H1 (cell line): Measurements from ENCODE around the gene NDUFAF3. TPM values are rescaled to one million over a fixed set of nuclear protein-coding genes. Genes with fewer than 3 reads are reported as not detected.
A peak's percentile ranks its signal among the peaks of the same experiment; 100 is the strongest.

ENCODE experiments used
- CTCF ChIA-PET: fragments of 300-600 bp; sonication (Branson Sonifier 250); formaldehyde crosslinking; loops from one replicate; lab custom pipeline; 2021; ENCODE audit not compliant: partially characterized antibody; lab: Charles Lee
- POLR2A ChIA-PET: fragments of 300-600 bp; sonication (Branson Sonifier 250); formaldehyde crosslinking; loops from one replicate; lab custom pipeline; 2021; ENCODE audit warnings: inconsistent platforms; ENCODE audit not compliant: partially characterized antibody; lab: Charles Lee
- DNase-seq, 2 experiments: peaks; one replicate each; pipeline versions ENCODE4 v3.0.0 to v3.0.0-alpha.2; 2010 to 2022; ENCODE audit warnings: low spot score in 2 of 2, low read depth in 1 of 2, mixed read lengths in 1 of 2
- FAIRE-seq: peaks from 2 replicates; lab custom pipeline; 2011; peaks lifted over from hg19 to GRCh38; lab: Jason Lieb, UNC
- H2AFZ ChIP-seq: 2 replicates; pipeline ENCODE4 v1.8.1; 2012; ENCODE audit warnings: low read length, inconsistent platforms
- H2AK5ac ChIP-seq: 2 replicates; pipeline ENCODE4 v1.6.1; 2013; ENCODE audit warnings: low read depth, low read length
- H2BK120ac ChIP-seq: replicated peaks from 2 replicates; pipeline ENCODE3; 2013; ENCODE audit warnings: low read depth, low read length, inconsistent platforms
- H2BK12ac ChIP-seq: 2 replicates; pipeline ENCODE4 v1.6.1; 2013; ENCODE audit warnings: low read depth, low read length
- H2BK15ac ChIP-seq: 2 replicates; pipeline ENCODE4 v1.6.1; 2013; ENCODE audit warnings: low read length
- H2BK20ac ChIP-seq: 2 replicates; pipeline ENCODE4 v1.6.1; 2013; ENCODE audit warnings: low read length
- H2BK5ac ChIP-seq: 2 replicates; pipeline ENCODE4 v1.6.1; 2013; ENCODE audit warnings: low read depth, low read length
- H3K14ac ChIP-seq: 2 replicates; pipeline ENCODE4 v1.6.1; 2013; ENCODE audit warnings: inconsistent platforms; ENCODE audit not compliant: insufficient read length
- H3K18ac ChIP-seq: 2 replicates; pipeline ENCODE4 v1.6.1; 2013; ENCODE audit warnings: low read length; ENCODE audit errors: extremely low read depth
- H3K23ac ChIP-seq: 2 replicates; pipeline ENCODE4 v1.6.1; 2013; ENCODE audit warnings: inconsistent platforms; ENCODE audit not compliant: insufficient read length
- H3K23me2 ChIP-seq: 2 replicates; pipeline ENCODE4 v1.6.1; 2013; ENCODE audit warnings: low read depth, low read length
- H3K27ac ChIP-seq: 2 replicates; pipeline ENCODE4 v1.6.1; 2011; ENCODE audit warnings: low read depth, low read length, inconsistent platforms
- H3K27me3 ChIP-seq, 4 experiments: replicated peaks in 1 of 4; 1 replicate in 1 of 4; 2 replicates in 3 of 4; pipeline versions ENCODE4 v1.6.1 to v1.8.1; 2011 to 2013; ENCODE audit warnings: low read length in 3 of 4, mild to moderate bottlenecking in 3 of 4, inconsistent platforms in 2 of 4, mixed read lengths in 2 of 4, moderate library complexity in 1 of 4; ENCODE audit not compliant: control insufficient read depth in 3 of 4, insufficient read depth in 3 of 4; ENCODE audit errors: extremely low read depth in 1 of 4
- H3K36me3 ChIP-seq, 4 experiments: 2 replicates each; pipeline versions ENCODE4 v1.6.1 to v1.8.1; 2011 to 2013; ENCODE audit warnings: mild to moderate bottlenecking in 4 of 4, low read length in 3 of 4, moderate library complexity in 2 of 4, control low read depth in 1 of 4, inconsistent platforms in 1 of 4; ENCODE audit not compliant: insufficient read depth in 4 of 4, control insufficient read depth in 2 of 4
- H3K4ac ChIP-seq: replicated peaks from 2 replicates; pipeline ENCODE3; 2013; ENCODE audit warnings: low read length, low read depth, mixed read lengths, inconsistent platforms; ENCODE audit not compliant: insufficient read length
- H3K4me1 ChIP-seq, 4 experiments: replicated peaks in 1 of 4; 1 replicate in 1 of 4; 2 replicates in 3 of 4; pipeline versions ENCODE4 v1.6.1 to v1.8.1; 2011 to 2013; ENCODE audit warnings: low read length in 3 of 4, inconsistent platforms in 2 of 4, mixed read lengths in 1 of 4; ENCODE audit not compliant: insufficient read depth in 4 of 4, control insufficient read depth in 3 of 4
- H3K4me2 ChIP-seq, 2 experiments: 2 replicates each; pipeline versions ENCODE4 v1.6.1 to v1.8.1; 2011 to 2013; ENCODE audit warnings: low read depth in 2 of 2, low read length in 2 of 2, control low read depth in 1 of 2, inconsistent platforms in 1 of 2, mild to moderate bottlenecking in 1 of 2; ENCODE audit not compliant: insufficient read depth in 1 of 2
- H3K4me3 ChIP-seq, 4 experiments: fragments of 200-600, 300-600 bp in 1 of 4; sonication (generic), shearing (Covaris generic), sonication (Bioruptor Twin) in 1 of 4; 2 replicates each; pipeline versions ENCODE4 v1.5.1 to v1.8.1; 2011 to 2016; ENCODE audit warnings: low read length in 4 of 4, low read depth in 3 of 4, control low read depth in 2 of 4, inconsistent platforms in 2 of 4, mild to moderate bottlenecking in 2 of 4, mixed read lengths in 1 of 4, moderate library complexity in 1 of 4; ENCODE audit not compliant: insufficient read depth in 2 of 4; ENCODE audit errors: extremely low read depth in 1 of 4
- H3K56ac ChIP-seq: replicated peaks from 2 replicates; pipeline ENCODE3; 2013; ENCODE audit warnings: low read depth, mild to moderate bottlenecking, mixed read lengths, low read length, inconsistent platforms; ENCODE audit not compliant: insufficient read length
- H3K79me1 ChIP-seq: 2 replicates; pipeline ENCODE4 v1.6.1; 2013; ENCODE audit warnings: low read depth, low read length, control low read depth
- H3K79me2 ChIP-seq, 2 experiments: 2 replicates each; pipeline versions ENCODE4 v1.6.1 to v1.8.1; 2012 to 2013; ENCODE audit warnings: low read length in 2 of 2, mild to moderate bottlenecking in 2 of 2, inconsistent platforms in 1 of 2; ENCODE audit not compliant: insufficient read depth in 2 of 2, control insufficient read depth in 1 of 2
- H3K9ac ChIP-seq, 4 experiments: replicated peaks in 1 of 4; 1 replicate in 1 of 4; 2 replicates in 3 of 4; pipeline versions ENCODE4 v1.6.1 to v1.8.1; 2011 to 2013; ENCODE audit warnings: low read depth in 3 of 4, low read length in 3 of 4, control low read depth in 2 of 4, mild to moderate bottlenecking in 2 of 4, moderate library complexity in 2 of 4, inconsistent platforms in 1 of 4; ENCODE audit errors: extremely low read depth in 1 of 4
- H3K9me3 ChIP-seq, 2 experiments: 2 replicates each; pipeline versions ENCODE4 v1.6.1 to v1.8.1; 2012 to 2013; ENCODE audit warnings: mild to moderate bottlenecking in 2 of 2, moderate library complexity in 2 of 2, control low read depth in 1 of 2, inconsistent platforms in 1 of 2, low read depth in 1 of 2, low read length in 1 of 2, mixed read lengths in 1 of 2; ENCODE audit not compliant: insufficient read depth in 2 of 2
- H4K20me1 ChIP-seq, 2 experiments: replicated peaks in 1 of 2; 2 replicates each; pipeline versions ENCODE3 to v1.8.1; 2011 to 2013; ENCODE audit warnings: inconsistent platforms in 2 of 2, low read length in 2 of 2, mild to moderate bottlenecking in 1 of 2; ENCODE audit not compliant: insufficient read depth in 2 of 2, control insufficient read depth in 1 of 2
- H4K5ac ChIP-seq: 2 replicates; pipeline ENCODE4 v1.6.1; 2013; ENCODE audit warnings: low read length, low read depth, mixed read lengths, inconsistent platforms; ENCODE audit not compliant: insufficient read length
- H4K8ac ChIP-seq: 2 replicates; pipeline ENCODE4 v1.8.0; 2013; ENCODE audit warnings: mild to moderate bottlenecking, moderate library complexity, low read length, inconsistent platforms; ENCODE audit not compliant: insufficient read depth; ENCODE audit errors: extremely low read depth
- H4K91ac ChIP-seq: replicated peaks from 2 replicates; pipeline ENCODE3; 2013; ENCODE audit warnings: low read length, mixed read lengths, inconsistent platforms; ENCODE audit not compliant: insufficient read length
- POLR2AphosphoS5 ChIP-seq: IDR thresholded peaks from 2 replicates; pipeline ENCODE4 v1.6.1; 2011; ENCODE audit warnings: low read depth, low read length
- RBBP5 ChIP-seq: IDR thresholded peaks from 2 replicates; pipeline ENCODE4 v1.7.1; 2012; ENCODE audit warnings: low read depth, mild to moderate bottlenecking, inconsistent platforms, low read length, moderate library complexity, borderline replicate concordance
- WGBS, 2 experiments: shearing (Covaris generic) in 1 of 2; methylation state at CpG; one replicate each; pipeline versions ENCODE4 v1.1.6 to v1.1.7; 2013 to 2015; ENCODE audit warnings: low lambda C conversion rate in 2 of 2, mixed read lengths in 2 of 2, inconsistent platforms in 1 of 2, low coverage in 1 of 2, missing lambda C conversion rate in 1 of 2; ENCODE audit not compliant: insufficient replicate concordance in 2 of 2, insufficient coverage in 1 of 2, insufficient read length in 1 of 2; ENCODE audit errors: extremely low coverage in 1 of 2, missing lambda C conversion rate in 1 of 2; 5-methylcytosine and 5-hydroxymethylcytosine counted together
- polyA plus RNA-seq, 7 experiments: library from polyadenylated mRNA; depleted of rRNA in 3 of 7; stranded (reverse) in 5 of 7; unstranded in 2 of 7; fragments of >200 nt in 5 of 7; fragments of 200-250 nt in 2 of 7; gene quantifications; 1 replicate in 5 of 7; 2 replicates in 1 of 7; 4 replicates in 1 of 7; pipeline versions ENCODE4 v1.2.1 to v1.2.3, GENCODE V29; 2011 to 2013; ENCODE audit warnings: missing spikeins in 2 of 7, mixed read lengths in 2 of 7
- total RNA-seq: library from RNA; stranded (reverse); fragmentation: NEBNext Ultra II Directional; extraction: Animal tissue kit (Norgen Biotek cat#: 25700); gene quantifications from 2 replicates; pipeline ENCODE4 v1.2.1, GENCODE V29; 2021

The NDUFAF3 gene
- total and polyA plus RNA-seq, 2 of the 8 experiments (the other 6 are each of a cell fraction or from before 2014, with no cell fraction given) = 27.8 to 45.5 TPM

DNA sequence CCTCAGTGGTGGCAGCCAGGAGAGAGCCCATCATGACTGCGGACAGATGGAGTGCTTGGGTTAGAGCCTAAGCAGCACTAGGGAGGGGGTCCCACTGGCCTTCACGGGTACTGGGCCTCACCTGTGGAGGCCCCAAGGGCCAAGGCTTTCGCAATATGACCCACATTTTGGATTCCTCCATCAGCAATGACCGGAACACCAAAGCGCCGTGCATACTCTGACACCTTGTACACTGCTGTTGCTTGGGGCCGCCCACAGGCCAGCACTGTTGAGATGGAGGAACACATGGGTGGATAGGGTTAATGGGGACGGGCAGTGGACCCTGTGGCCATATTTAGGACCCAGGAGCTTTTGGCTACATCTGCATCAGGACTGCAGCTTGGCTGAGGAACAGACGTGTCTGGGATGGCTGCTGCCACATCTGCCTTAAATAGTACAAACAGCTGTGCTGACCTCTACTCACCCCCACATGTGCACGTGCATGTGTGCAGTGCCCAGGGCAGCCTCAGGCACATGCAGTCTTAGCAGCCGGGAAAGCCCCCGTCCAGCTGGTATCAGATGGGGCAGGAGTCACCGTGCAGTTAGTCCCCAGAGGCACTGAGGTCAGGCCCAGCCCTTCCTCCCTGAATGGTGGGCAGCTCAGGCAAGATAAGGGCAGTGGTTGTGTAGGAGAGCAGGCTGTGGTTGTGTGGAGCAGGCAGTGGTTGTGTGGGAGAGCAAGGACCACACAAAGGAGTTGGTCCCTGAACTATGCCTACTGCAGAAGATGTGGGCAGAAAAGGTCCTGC lies 3.3 kb downstream of the NDUFAF3 start:
- Histone ChIP-seq H4K5ac (no peak overlapping the region), H2AK5ac (no peak overlapping the region), H2BK15ac (no peak overlapping the region), H3K9ac (no peak overlapping the region; a peak in 1 of 7 replicates), H3K36me3 (peaks cover 32 to 50% (median 43%) of the 10 kb centered on the region in 4 experiments), H3K14ac (no peak overlapping the region), H3K23ac (no peak overlapping the region), H2BK12ac (no peak overlapping the region), H4K91ac (no peak overlapping the region), H3K79me1 (peaks cover 7% of the 10 kb centered on the region), H3K79me2 (peaks cover 4 to 28% of the 10 kb centered on the region in 2 experiments; a peak in 3 of 4 replicates), H3K4me2 (no peak overlapping the region), H3K27me3 (no peaks in the 10 kb centered on the region; a peak in 1 of 7 replicates), H2BK20ac (no peak overlapping the region), H3K4ac (no peak overlapping the region), H2BK5ac (no peak overlapping the region), H3K56ac (no peak overlapping the region), H3K4me1 (peaks cover 0 to 21% (median 12%) of the 10 kb centered on the region in 4 experiments; a peak in 6 of 7 replicates), H4K8ac (peak overlapping the region; percentile 72; the same call in 1 of the 2 replicates), H3K23me2 (peaks cover 24% of the 10 kb centered on the region), H3K9me3 (no peaks in the 10 kb centered on the region), H3K27ac (no peak overlapping the region; the same call in 1 of the 2 replicates), H3K4me3 (no peak overlapping the region), H2AFZ (no peak overlapping the region), H4K20me1 (peaks cover 8 to 18% of the 10 kb centered on the region in 2 experiments), H2BK120ac (no peak overlapping the region), H3K18ac (no peak overlapping the region)
- DNase-seq (no peak), FAIRE-seq (no peak)
- 95% methylated on average over 13 of the region's 13 CpGs; no CpG with 5 or more reads in 1 of the 2 experiments for WGBS, 2 experiments
- ChIA-PET CTCF (interaction anchor here (0.9 to 24.3 kb wide), 4 partner anchors 13 to 69 kb away, joined by 3 to 467 read pairs (median 28); partner anchors contain the start of genes P4HTM, QRICH1 and WDR6), POLR2A (interaction anchor here (0.6 to 33.9 kb wide), 10 partner anchors 9 to 1075 kb away, joined by 3 to 1518 read pairs (median 5); partner anchors contain the start of genes DALRD3, P4HTM, QARS1 and QRICH1)
- TF ChIP-seq POLR2AphosphoS5 (peak; percentile 85), RBBP5 (no peak)
